GM18868 (cell line): ENCODE data around the gene PRPF6.

Experiments
- ATAC-seq: cut with Tn5 transposase; IDR thresholded peaks from one replicate; pipeline ENCODE4 v1.9.1; 2021; ENCODE audit warnings: mild to moderate bottlenecking, moderate library complexity; ENCODE audit not compliant: unreplicated experiment

Gene PRPF6

DNA sequence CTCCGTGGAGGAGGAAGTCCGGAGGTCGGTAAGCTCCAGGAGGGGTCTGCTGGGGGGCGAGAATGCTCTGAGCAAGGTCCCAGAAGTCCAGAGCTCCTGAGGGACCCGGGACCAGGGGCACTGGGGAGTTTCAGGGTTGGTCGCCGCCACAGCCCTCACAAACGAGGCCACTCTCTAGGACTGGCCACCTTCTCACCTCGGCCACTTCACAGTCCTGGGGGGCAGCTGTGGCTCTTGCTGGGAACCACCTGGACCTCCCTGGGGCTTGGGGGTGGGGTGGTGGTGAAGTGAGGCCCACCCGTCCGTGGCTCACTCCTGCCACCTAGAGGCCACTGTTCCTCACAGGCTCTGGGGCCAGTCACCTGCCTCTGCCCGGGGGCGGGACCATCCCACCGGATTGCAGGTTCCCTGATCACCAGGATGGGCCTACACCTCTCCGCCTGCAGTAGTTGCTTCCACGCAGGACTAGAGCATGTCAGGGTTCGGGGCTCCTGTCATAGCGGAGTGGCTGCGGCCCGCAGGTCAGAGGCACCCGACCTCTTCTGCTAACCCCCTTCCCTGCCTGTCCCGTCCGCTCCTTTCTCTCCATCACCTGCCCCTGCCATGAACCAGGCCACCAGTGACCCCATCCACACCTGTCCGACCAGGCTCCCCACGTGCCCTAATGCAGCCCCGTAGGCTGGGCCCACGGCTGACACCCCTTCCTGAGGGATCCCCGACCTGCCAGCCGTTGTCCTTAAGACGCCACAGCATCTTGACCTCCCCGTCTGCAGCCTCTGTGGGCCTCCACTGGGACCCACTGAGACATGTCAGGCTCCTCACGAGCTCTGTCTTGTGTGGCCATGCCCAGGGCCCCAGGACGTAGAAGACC is 76.9 kb downstream of the PRPF6 start:
- ATAC-seq: peak; percentile 56

DNA sequence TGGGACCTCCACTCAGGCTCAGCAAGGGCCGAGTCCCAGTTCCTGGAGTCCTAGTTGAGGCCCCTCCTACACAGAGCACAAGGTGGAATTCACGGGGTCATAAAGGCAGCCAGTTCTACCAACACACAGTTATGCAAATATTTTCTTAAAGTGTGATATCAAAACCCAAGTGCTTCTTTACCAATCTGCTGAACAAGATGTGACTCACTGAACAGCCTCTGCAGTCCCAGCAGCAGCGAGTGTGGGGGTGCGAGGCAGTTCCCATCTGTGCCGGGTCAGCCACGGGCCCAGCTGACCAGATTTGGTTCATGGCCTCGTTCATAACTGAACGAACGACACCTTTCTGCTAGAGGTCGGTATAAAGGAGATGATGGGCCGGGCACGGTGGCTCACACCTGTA is 77.6 kb downstream of the PRPF6 start:
- no peak for ATAC-seq

DNA sequence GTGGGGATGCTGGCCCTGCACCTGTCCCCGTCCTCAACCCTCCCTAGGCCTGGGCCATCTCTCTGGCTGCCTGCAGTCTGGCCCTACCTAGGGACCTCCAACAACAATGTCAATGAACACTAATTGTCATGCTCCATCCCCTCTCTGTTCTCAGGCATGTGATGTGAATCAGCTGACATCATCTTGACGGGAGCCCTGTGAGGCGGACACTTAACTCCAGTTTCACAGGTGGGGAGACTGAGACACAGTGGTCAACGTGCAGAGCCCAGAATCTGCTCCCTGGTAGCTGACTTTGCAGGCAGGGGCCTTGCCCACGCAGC is 81.3 kb downstream of the PRPF6 start:
- ATAC-seq: no peak

DNA sequence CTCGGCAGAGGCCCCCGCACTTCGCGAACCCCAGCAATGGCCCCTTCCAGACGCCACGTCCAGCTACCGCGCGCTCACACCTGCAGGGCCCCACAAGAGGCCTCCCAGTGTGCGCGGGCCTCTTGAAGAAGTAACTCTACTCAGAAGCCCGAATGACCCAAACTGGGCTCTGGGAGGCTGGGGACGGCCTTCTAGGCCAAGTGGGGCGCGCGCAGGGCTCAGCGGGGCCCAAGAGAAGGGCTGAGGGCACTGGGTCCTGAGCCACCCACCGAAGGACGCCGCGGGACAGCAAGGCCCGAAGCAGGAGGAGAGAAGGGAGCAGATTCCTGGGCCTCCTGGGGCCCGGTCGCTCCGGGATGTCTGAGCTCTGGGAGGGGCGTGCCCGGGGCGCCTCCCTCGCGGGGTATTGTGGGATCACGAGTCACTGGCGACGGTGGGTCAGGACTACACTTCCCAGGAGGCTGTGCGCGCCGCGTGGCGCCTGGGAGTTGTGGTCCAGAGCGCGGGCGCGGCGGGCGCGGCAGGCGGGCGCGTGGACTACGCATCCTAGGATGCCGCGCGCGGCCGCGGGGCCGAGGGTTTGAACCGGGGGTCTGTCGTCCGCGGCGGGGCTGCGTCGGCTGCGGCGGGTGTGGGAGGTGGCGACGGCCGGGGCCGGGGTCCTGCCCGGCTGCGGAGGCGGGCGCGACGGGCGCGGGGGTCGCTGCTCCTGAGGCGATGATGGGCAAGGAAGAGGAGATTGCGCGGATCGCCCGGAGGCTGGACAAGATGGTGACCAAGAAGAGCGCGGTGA is 81.9 kb downstream of the PRPF6 start, which contains the start of gene TCEA2:
Gene TCEA2, plus strand, starts transcription at position 603 of the 793 bp plus-strand sequence. Its CDS starts 115 bp downstream, at position 718.
- peak; percentile 84 for ATAC-seq

DNA sequence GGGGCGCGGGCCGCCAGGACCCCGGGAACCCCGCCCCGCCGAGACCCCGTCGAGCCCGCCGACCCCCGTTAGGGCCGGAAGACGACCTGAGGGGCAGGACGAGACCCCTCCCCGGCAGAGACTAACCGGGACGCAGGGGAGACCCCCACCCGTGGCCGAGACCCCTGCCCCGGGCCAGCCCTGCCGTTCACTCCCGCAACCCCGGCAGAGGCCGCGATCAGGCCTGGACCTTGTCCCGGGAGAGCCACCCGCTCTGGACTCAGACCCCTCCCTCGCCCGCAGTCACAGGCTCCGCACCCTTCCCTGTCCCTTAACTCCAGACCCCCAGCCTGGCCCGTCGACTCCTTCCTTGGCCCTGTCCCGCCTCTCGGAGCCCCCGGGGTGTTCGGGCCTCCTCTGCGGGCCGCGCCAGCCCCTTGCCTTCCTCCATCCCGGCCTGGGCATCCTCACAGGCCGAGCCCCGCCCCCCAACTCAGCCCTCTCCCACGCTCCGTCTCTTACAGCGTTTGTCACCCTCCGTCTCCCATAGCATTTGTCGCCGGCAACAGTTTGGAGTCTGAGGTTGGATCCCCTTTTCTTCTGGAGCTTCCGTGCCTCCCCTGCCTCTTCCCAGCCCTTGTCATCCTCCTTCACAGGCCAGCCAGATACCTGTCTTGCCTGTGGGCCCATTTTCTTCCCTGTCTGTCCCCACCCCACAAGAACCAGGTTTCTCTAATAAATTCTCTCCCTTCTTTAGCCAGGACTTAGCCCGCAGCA is 82.6 kb downstream of the PRPF6 start:
- no peak for ATAC-seq

DNA sequence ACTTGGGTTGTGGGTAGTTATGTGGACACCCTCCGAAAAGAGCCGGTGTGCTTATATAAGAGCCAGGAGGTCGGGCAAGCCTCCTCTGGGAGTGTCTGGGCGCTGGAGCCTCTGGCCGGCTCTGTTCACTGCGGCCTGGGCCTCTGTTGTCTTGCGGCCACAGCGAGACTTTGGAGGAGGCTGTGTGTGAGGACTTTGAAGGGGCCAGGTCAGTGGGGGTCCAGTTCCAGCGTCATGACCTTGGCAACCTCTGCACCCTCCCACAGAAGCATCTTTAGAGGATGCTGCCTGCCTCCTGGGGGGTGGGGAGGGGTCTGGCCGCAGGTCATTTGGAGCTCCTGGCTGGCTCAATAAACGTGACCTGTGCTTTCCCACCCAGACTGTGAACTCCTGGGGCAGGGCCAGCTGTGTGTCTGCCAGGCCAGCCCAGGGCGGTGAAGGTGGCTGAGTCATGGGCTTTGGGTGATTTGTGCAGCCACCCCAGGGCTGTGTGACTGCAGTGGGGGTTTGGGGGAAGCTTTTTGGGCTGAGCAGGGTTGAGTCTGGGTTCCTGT is 83.3 kb downstream of the PRPF6 start:
- ATAC-seq: no peak

DNA sequence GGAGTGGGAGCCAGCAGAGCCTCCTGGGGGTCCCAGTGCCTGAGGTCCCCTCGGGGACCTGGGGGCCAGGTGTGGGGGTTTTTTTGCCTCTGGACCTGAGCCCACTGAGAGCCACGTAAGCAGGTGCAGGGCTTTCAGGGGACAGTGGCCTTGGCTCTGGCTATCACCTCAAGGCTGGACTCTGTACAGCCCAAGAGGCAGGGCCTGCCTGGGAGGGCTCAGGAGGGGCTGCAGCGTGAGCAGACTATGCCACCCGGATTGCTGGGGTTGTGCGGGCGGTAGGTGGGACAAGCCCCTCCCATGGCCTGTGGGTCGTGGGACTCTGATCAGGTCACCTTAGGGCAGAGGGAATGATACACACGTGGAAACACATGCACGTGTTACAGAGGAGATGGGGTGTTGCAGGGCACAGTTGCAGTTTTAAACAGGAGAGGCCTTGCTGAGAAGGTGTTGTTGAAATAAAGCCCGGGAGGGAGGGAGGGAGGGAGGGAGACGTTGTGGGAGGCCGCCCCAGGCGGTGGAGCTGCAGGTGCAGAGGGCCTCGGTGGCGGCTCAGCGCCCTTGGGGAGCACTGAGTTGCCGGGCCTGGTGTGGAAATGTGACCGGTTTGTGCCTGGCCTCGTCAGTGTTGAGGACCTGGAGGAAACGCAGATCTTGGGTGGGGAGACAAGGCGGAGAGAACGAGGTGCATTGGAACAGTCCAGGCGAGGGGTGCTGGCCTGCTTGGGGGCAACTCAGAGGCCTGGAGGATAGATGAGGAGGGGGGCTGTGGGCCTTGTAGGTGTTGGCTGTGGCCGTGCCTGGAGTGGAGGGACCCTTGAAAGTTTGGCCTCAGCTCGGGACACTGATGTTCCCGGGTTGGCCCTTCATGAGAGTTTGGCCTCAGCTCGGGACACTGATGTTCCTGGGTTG is 84.4 kb downstream of the PRPF6 start:
- no peak for ATAC-seq

DNA sequence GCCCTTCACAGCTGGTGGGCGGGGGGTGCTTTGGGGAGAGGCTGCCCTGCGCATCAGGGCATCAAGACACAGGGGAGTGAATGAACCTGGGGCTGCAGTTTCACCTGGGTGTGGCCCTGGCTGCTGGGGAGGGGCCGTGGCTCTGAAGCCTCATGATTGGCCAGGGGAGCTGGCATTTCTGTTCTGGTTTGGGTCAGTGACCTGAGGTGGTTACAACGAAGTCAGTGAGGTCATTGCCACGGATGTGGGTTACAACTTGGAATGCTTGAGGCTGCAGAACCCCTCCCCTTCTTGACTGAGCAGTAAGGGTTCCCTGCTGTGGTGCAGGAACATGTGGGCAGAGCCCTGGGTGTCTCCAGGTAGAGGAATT is 85.0 kb downstream of the PRPF6 start:
- no peak for ATAC-seq

DNA sequence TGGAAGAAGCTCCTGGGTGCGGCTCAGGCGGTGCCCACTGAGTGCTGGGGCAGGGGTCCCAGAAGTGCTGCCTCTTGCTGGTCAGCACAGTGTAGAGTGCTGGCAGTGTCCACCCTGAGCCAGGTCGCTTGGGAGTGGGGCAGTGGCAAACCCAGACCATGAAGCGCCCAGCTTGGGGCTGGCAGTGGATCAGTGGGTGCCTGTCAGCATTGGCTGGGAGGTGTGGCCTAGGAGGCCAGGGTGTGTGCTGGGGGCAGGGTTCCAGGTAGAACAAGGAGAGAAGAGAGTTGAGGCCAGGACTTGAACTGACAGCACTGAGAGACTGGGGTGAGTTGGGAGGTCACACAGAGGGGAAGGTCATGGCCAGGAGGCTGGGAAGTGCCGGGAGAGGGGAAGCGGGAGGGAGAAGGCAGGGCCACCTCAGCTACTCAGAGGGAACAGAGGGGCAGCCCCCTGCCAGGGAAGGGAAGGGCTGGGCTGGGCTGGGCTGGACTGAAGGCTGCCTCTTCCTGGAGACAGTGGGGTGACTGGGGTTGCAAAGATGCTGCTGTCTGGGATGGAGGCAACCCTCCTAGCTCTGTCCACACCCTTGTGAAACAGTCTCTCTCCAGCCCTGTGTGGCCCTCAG is 86.2 kb downstream of the PRPF6 start:
- ATAC-seq: no peak

DNA sequence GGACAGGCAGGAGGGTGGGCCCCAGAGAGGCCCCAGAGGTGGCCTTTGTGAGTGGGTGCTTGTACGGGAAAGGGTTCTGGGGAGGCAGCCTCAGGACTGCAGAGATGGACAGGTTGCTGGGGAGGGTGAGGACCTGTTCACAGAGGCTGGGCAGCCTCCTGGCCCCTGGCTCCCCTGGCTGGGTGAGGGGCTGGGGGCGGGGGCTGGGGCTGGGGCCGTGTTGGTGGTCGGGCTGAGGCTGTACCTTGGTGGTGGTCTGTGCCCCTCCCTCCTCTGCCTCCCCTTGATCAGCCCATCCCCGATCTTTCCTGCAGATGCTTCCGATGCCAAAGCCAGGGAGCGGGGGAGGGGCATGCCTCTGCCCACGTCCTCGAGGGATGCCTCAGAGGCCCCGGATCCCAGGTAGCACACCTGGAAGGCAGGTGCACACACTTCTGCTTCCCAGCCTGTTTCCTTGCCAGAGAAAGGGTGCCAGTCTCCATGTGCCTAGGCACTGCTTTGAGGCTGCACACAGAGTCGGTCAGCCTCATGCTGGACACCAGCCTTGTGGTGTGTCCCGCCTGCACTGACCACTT is 86.9 kb downstream of the PRPF6 start:
- no peak for ATAC-seq

DNA sequence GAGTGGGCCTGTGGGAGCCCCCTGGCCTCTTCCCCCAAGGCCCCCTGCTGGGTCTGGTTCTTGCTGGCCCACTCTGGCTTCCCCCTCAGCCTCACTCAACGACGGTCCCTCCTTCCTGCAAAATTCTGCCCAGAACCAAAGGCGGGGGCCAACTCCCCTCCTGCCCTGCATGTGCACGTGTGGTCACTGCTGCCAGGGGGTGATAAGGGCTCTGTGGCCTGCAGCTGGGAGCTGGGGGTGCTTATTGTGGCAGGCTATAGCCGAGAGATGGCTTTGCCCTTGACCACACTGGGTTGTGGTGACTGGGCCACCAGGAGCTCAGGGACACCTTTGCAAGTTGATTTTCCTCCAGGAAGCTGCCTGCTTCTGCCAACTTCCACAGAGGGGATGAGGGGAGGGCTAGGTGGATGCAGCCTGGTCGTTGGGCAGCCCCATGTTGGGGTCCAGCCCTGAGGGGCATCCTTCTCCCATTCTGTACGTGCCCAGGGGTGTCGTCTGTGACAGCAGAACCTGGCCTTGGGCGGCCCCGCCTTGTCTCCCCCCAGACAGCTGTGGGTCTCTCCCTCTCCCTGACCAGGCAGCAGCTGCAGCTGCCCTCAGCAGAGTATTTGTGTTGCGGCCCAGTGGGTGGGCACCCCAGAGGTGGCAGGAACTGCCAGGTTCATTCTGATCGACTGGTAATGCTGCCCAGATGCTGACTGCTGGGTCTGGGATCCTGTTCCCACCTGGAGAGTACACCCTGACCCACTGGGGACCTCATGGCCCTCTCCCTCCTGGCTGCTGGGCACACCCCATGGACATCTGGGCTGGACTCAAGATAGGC is 87.7 kb downstream of the PRPF6 start:
- no peak for ATAC-seq

DNA sequence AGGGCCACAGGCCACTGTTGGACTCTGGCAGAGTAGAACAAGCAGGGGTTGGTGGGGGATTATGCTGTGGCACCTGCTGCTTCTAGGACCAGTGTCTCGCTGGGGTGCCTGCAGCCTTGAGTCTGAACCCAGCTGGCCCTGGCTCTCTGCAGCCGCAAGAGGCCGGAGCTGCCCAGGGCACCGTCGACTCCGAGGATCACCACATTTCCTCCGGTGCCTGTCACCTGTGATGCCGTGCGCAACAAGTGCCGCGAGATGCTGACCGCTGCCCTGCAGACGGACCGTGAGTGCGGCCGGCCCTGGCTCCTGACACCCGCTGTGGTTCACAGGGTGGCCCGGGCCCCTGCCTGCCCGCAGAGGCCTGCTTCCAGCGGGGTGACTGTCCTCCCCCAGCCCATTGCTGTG is 88.3 kb downstream of the PRPF6 start:
- no peak for ATAC-seq

DNA sequence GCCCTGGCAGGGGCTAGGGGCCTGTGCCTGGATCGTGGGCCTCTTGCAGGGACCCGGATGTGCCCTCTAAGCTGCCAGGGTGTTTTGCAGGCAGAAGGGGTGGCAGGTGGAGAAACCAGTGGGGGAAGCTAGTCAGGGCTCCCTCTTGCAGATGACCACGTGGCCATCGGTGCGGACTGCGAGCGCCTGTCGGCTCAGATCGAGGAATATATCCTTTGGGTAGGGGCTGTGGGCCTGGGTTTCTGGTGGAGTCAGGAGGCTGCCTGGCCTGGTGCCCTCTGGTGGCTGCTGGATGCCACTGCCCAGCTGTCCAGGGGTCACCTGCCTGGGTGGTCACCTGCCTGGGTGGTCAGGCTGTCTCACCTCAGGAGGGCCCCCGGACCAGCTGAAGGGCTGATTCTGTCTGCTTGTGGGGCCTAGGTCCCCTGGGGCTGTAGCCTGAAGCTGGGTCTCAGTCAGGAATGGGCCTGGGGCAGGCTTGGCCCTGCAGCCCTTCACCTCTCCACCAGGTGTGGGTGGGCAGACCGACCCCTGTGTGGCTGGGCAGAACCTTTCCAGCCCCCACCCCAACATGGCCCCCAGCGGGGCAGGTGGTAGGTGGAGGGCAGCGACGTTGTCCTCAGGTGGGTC is 88.8 kb downstream of the PRPF6 start:
- no peak for ATAC-seq

DNA sequence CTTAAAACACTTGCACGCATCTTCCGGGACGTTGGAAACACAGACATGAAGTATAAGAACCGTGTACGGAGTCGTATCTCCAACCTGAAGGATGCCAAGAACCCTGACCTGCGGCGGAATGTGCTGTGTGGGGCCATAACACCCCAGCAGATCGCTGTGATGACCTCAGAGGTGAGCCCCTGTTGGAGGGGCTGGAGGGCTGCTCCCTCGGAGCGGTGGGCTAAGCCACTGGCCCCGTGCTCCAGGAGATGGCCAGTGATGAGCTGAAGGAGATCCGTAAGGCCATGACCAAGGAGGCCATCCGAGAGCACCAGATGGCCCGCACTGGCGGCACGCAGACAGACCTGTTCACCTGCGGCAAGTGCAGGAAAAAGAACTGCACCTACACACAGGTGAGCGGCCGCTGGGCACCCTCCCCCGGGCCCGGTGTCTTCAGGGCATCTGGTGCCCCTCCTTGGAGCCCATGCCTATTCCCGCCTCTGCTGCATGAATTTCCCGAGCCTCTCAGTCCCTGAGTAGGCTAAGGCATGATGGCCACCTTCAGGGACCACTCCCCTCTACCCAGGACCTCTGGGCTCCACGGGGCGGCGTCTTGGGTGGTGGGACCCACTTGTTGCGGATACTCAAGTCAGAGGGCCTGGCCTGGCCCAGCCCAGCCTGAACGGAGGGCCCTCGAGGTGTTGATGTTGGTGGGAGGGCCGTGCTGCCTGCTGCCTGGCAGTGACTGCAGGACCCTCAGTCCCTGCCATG is 89.5 kb downstream of the PRPF6 start:
- no peak for ATAC-seq

DNA sequence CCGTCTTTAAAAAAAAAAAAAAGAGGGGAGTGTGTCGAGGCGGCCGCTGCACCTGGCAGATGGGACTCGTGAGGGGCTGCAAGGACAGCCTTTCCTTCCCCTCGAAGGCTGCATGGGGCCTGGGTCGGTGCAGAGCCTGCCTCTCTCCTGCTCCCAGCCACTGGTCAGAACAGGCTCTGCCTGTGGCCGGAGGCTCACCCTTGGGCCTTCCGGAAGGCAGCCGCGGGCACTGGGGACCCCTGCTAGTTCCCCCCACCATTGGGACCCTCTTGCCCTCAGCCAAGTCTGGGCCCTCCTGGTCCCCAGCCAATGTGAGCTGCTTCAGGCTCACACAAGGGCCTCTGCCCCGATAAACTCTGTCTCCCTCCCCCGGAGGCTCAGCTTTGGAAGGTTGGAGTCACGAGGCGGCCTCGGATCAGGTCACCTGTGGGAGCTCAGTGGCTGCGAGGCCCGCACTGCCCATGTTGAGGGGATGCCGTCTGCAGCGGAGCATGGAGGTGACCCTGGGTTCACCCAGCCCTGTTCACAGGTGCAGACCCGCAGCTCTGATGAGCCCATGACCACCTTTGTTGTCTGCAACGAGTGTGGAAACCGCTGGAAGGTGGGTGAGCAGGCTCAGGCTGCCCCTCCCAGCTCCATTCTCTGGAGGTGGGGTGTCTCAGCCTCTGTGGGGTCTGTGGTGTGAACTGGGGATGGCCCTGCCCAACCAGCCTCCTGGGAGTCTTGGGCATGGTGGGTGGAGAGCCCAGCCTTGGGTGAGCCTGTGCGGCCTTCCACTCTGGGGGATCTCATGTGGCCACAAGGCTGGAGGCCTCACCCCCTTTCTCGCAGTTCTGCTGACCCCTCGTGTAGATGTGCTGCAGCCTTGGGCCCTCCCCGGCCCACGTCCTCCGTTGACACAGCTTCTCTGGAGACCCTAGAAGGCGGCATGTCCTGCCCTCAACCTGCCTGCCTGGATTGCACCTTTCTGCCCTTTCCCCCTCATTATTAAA is 90.7 kb downstream of the PRPF6 start:
- no peak for ATAC-seq

DNA sequence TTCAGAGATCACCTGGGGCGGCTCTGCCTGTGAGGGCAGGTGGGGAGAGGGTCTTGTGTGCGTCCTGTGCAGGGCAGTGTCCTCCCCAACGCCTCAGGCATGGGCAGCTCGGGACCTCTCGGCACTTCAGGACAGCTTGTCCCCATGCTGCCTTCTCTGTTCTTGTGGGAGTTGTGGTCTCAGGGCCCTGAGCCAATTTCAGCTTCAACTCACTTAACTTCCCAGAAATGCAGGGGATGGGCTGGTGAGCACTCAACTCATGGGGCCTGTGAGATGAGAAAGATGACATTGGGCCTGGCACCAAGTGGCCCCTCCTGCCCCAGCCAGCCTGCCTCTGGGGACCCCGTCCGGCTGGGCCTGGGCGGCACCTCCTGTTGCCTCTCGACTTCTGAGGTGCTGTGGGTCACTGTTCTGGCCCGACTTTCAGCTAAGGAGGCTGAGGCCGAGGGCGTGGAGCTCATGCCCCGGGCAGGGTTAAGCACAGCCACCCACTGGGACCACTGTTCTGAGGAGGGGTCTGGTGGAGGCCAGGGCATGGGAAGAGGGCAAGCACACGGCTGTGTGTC is 91.6 kb downstream of the PRPF6 start:
- no peak for ATAC-seq
